PC-9 (cell line): ENCODE results near the gene WBP4. TPM values are rescaled to one million over a fixed set of nuclear protein-coding genes. Genes with fewer than 3 reads are reported as not detected.

Source experiments
- BruUV-seq: library from RNA; stranded (reverse); fragments of 400-500 nt; replicated peaks from 2 replicates; lab custom pipeline; 2021; lab: Mats Ljungman, UMichigan
- CTCF ChIA-PET: fragments of 300-600 bp; sonication (Branson Sonifier 250); formaldehyde crosslinking; loops from one replicate; lab custom pipeline; 2022; ENCODE audit warnings: antibody characterized with exemption; lab: Charles Lee
- POLR2A ChIA-PET: fragments of 300-600 bp; sonication (Branson Sonifier 250); formaldehyde crosslinking; loops from one replicate; lab custom pipeline; 2022; ENCODE audit warnings: antibody characterized with exemption; ENCODE audit not compliant: unreplicated experiment; lab: Charles Lee
- DNase-seq, 2 experiments: peaks; one replicate each; pipeline versions ENCODE4 v3.0.0 to v3.0.0-alpha.2; 2015 to 2022; ENCODE audit warnings: mixed read lengths in 1 of 2
- H2AFZ ChIP-seq: fragments of 200-600 bp; sonication (generic); 2 replicates; pipeline ENCODE4 v1.8.1; 2017; ENCODE audit warnings: antibody characterized with exemption
- H3F3A ChIP-seq: fragments of 200-600 bp; sonication (generic); 2 replicates; pipeline ENCODE4 v1.8.1; 2017; ENCODE audit warnings: antibody characterized with exemption, mild to moderate bottlenecking, low read depth; ENCODE audit not compliant: insufficient read depth
- H3K27ac ChIP-seq: fragments of 200-600 bp; sonication (generic); 2 replicates; pipeline ENCODE4 v1.6.1; 2016; ENCODE audit warnings: mixed run types
- H3K27me3 ChIP-seq: fragments of 200-600 bp; sonication (generic); 2 replicates; pipeline ENCODE4 v1.6.1; 2016; ENCODE audit warnings: low read depth, mixed run types; ENCODE audit not compliant: insufficient read depth
- H3K36me3 ChIP-seq: fragments of 200-600 bp; sonication (generic); 2 replicates; pipeline ENCODE4 v1.6.1; 2016; ENCODE audit warnings: low read depth, mixed run types
- H3K4me1 ChIP-seq: fragments of 200-600 bp; sonication (generic); replicated peaks from 2 replicates; pipeline ENCODE4 v1.6.1; 2016; ENCODE audit warnings: mixed run types; ENCODE audit not compliant: insufficient read depth
- H3K4me2 ChIP-seq: fragments of 200-600 bp; sonication (generic); 2 replicates; pipeline ENCODE4 v1.6.1; 2017; ENCODE audit warnings: mixed run types
- H3K4me3 ChIP-seq: fragments of 200-600 bp; sonication (generic); 2 replicates; pipeline ENCODE4 v1.6.1; 2016; ENCODE audit warnings: mixed run types
- H3K79me2 ChIP-seq: fragments of 200-600 bp; sonication (generic); 2 replicates; pipeline ENCODE4 v1.6.1; 2017; ENCODE audit warnings: low read depth, mixed run types
- H3K9me2 ChIP-seq: fragments of 200-600 bp; sonication (generic); 2 replicates; pipeline ENCODE4 v1.8.1; 2017; ENCODE audit warnings: mild to moderate bottlenecking; ENCODE audit not compliant: insufficient read depth
- H3K9me3 ChIP-seq: fragments of 200-600 bp; sonication (generic); 2 replicates; pipeline ENCODE4 v1.8.1; 2016; ENCODE audit warnings: low read depth; ENCODE audit not compliant: insufficient read depth
- H4K20me1 ChIP-seq: fragments of 200-600 bp; sonication (generic); 2 replicates; pipeline ENCODE4 v1.8.1; 2017; ENCODE audit not compliant: insufficient read depth
- CTCF ChIP-seq: fragments of 200-600 bp; sonication (generic); conservative IDR thresholded peaks from 2 replicates; pipeline ENCODE4 v1.6.1; 2017; ENCODE audit warnings: mixed run types, antibody characterized with exemption, mild to moderate bottlenecking, moderate library complexity
- EZH2 ChIP-seq: fragments of 200-600 bp; sonication (generic); IDR thresholded peaks from 2 replicates; pipeline ENCODE4 v1.8.0; 2017; ENCODE audit warnings: antibody characterized with exemption, low read depth
- intact Hi-C: fragments of 100-400 bp; cut with micrococcal nuclease; formaldehyde crosslinking; loops from one replicate; pipeline ENCODE4 v1.10.0; 2022; ENCODE audit not compliant: unreplicated experiment
- microRNA-seq: library from miRNA; unstranded; fragments of <30 nt; microRNA quantifications from one replicate; pipeline ENCODE4 v1.2.0, GENCODE V29; 2021; ENCODE audit warnings: borderline number of aligned reads, borderline replicate concordance
- total RNA-seq: library from RNA; stranded (reverse); gene quantifications from 2 replicates; pipeline ENCODE4 v1.2.3, GENCODE V29; 2021

WBP4 gene
- total RNA-seq, 1 experiment from 2014 or later: 6.3 TPM

GRCh38 chr13:41132512-41133152 is 71.3 kb downstream of the WBP4 start, which contains the start of gene KBTBD6:
TSS of gene KBTBD6 (minus strand) at chr13:41132802. CDS start at chr13:41132511, 291 bp downstream.
- no peaks in the 10 kb centered on the region for H4K20me1 ChIP-seq
- intact Hi-C loops: loop anchor here (1.0 kb wide), 2 partner anchors 62 to 71 kb away; partner anchors contain the start of genes KBTBD7 and WBP4
- DNase-seq: peak; percentile 91
- H3K9me3 ChIP-seq: no peaks in the 10 kb centered on the region
- POLR2A ChIA-PET: interaction anchor here (0.6 kb wide), 1 partner anchor 1336 kb away, joined by 5 read pairs; no protein-coding TSS in a partner anchor
- peaks cover 37% of the 10 kb centered on the region for H3K79me2 ChIP-seq
- H3K27me3 ChIP-seq: no peaks in the 10 kb centered on the region
- peak within 1 kb of the TSS; percentile 83 for H2AFZ ChIP-seq
- H3K36me3 ChIP-seq: no peaks in the 10 kb centered on the region
- CTCF ChIA-PET: no interaction called here
- H3K4me1 ChIP-seq: peaks cover 13% of the 10 kb centered on the region
- H3K4me3 ChIP-seq: peak within 1 kb of the TSS; percentile 59
- BruUV-seq: no TSS peak
- no peaks in the 10 kb centered on the region for H3K9me2 ChIP-seq
- peak within 1 kb of the TSS; percentile 80 for H3K4me2 ChIP-seq
- TF ChIP-seq EZH2: no peak
- TF ChIP-seq CTCF: no peak
- no peaks in the 10 kb centered on the region for H3F3A ChIP-seq
- H3K27ac ChIP-seq: peak within 1 kb of the TSS; percentile 73

Small RNA genes within 50 kb of the gene (microRNA-seq; reads per million reads assigned to microRNA genes)
- gene MIR3168: not detected

Other genes with a start within 250 kb of the WBP4 start
- 31.2 and 36.0 TPM in 2 replicates for gene ELF1, start 42.2 kb upstream of the WBP4 start, total RNA-seq
- 4.3 TPM in 2 replicates for gene KBTBD6, start 71.3 kb downstream of the WBP4 start, total RNA-seq
- 3.9 and 4.1 TPM in 2 replicates for gene KBTBD7, start 133.1 kb downstream of the WBP4 start, total RNA-seq
- 8.2 and 15.8 TPM in 2 replicates for gene MTRF1, start 202.1 kb downstream of the WBP4 start, total RNA-seq
- gene NAA16, start 249.8 kb downstream of the WBP4 start, total RNA-seq: 11.0 and 12.1 TPM in 2 replicates